HepG2 (cell line): ENCODE measurements around the gene ITK.

Experiments
- EP300 ChIP-seq, 3 experiments: sonication (generic) in 1 of 3; formaldehyde crosslinking in 1 of 3; IDR thresholded peaks; 2 replicates each; pipeline versions ENCODE4 v1.5.1 to v1.6.1; 2011 to 2020; ENCODE audit warnings: low read depth in 2 of 3, low read length in 2 of 3, borderline replicate concordance in 1 of 3, improper control_type of control experiment in 1 of 3, mild to moderate bottlenecking in 1 of 3, missing genetic modification reagents in 1 of 3, moderate library complexity in 1 of 3
- RAD21 ChIP-seq: fragments of 450-650 bp; formaldehyde crosslinking; IDR thresholded peaks from 2 replicates; pipeline ENCODE4 v1.5.0; 2020; ENCODE audit warnings: mild to moderate bottlenecking
- SMAD3 ChIP-seq: sonication (generic); formaldehyde crosslinking; IDR thresholded peaks from 2 replicates; pipeline ENCODE4 v1.4.0; 2020; ENCODE audit warnings: missing genetic modification reagents
- ZC3H4 ChIP-seq: sonication (generic); formaldehyde crosslinking; IDR thresholded peaks from 2 replicates; pipeline ENCODE4 v1.4.0; 2020; ENCODE audit warnings: missing genetic modification reagents, borderline replicate concordance
- TF ChIP-seq, protein P1 (sequence below), 2 experiments: IDR thresholded peaks; 2 replicates each; pipeline ENCODE4 v1.6.1; 2011 to 2012; ENCODE audit warnings: low read length in 2 of 2, borderline replicate concordance in 1 of 2, low read depth in 1 of 2, mild to moderate bottlenecking in 1 of 2, moderate library complexity in 1 of 2

DNA sequence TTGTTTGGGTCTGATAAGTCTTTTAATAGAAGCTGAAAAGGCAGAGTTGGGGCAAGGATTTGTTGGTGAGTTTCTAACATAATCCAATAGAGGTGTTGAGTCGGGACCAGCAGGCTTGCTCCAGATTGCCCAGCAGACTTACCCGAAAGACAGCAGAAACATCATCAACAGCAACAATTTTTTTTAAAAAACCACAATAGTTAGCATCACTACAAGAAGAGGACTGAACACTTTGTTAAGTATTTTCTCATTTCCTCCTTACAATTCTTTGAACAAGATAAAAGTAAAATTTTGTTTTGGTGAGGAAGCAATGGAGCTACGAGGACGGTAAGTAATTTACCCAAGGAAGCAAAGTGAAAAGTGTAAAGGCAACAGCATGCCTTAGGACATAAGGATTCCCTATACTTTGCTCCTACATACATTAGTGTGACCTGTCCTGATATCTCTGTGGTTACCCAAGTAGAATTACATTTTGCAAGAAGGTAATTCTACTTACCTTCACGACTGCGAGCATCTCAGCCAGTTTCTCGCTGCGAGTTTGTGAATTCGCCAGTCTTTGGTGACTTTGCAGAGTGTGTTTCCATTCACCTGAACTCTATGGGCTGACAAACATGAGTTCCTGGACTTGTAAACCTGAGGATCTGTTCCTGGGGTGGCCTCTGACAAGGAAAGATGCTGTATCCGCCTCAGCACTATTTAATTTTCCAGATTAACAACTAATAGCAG is 13.2 kb downstream of the ITK start:
- TF ChIP-seq RAD21 (CRISPR knock-in tag) (no peak), ZC3H4 (CRISPR knock-in tag) (no peak), EP300 (IDR thresholded peaks at IDR 0.05; ENCODE audit: low read depth in 2 of 2, low read length in 2 of 2) (no peak), EP300 (CRISPR knock-in tag; IDR thresholded peaks at IDR 0.05; ENCODE audit: borderline replicate concordance) (no peak), SMAD3 (CRISPR knock-in tag) (no peak)
- TF ChIP-seq, protein P1, sequence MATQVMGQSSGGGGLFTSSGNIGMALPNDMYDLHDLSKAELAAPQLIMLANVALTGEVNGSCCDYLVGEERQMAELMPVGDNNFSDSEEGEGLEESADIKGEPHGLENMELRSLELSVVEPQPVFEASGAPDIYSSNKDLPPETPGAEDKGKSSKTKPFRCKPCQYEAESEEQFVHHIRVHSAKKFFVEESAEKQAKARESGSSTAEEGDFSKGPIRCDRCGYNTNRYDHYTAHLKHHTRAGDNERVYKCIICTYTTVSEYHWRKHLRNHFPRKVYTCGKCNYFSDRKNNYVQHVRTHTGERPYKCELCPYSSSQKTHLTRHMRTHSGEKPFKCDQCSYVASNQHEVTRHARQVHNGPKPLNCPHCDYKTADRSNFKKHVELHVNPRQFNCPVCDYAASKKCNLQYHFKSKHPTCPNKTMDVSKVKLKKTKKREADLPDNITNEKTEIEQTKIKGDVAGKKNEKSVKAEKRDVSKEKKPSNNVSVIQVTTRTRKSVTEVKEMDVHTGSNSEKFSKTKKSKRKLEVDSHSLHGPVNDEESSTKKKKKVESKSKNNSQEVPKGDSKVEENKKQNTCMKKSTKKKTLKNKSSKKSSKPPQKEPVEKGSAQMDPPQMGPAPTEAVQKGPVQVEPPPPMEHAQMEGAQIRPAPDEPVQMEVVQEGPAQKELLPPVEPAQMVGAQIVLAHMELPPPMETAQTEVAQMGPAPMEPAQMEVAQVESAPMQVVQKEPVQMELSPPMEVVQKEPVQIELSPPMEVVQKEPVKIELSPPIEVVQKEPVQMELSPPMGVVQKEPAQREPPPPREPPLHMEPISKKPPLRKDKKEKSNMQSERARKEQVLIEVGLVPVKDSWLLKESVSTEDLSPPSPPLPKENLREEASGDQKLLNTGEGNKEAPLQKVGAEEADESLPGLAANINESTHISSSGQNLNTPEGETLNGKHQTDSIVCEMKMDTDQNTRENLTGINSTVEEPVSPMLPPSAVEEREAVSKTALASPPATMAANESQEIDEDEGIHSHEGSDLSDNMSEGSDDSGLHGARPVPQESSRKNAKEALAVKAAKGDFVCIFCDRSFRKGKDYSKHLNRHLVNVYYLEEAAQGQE (IDR thresholded peaks at IDR 0.05; ENCODE audit: borderline replicate concordance in 1 of 2, low read depth in 1 of 2, low read length in 2 of 2) = no peak
